HG02870 (cell line): ENCODE measurements around the gene ARFRP1.
"Not testable (repeated sequence)": the region's sequence is repeated elsewhere in the genome, so short reads cannot be mapped to it uniquely, and the experiment has no call there.

Experiments
- ATAC-seq: cut with Tn5 transposase; IDR thresholded peaks from one replicate; pipeline ENCODE4 v1.9.1; 2021; ENCODE audit warnings: mild to moderate bottlenecking, moderate library complexity; ENCODE audit not compliant: unreplicated experiment

Gene ARFRP1

GRCh38 chr20:63658749-63659187 is 49.0 kb downstream of the ARFRP1 start:
- ATAC-seq = peak; percentile 26

DNA sequence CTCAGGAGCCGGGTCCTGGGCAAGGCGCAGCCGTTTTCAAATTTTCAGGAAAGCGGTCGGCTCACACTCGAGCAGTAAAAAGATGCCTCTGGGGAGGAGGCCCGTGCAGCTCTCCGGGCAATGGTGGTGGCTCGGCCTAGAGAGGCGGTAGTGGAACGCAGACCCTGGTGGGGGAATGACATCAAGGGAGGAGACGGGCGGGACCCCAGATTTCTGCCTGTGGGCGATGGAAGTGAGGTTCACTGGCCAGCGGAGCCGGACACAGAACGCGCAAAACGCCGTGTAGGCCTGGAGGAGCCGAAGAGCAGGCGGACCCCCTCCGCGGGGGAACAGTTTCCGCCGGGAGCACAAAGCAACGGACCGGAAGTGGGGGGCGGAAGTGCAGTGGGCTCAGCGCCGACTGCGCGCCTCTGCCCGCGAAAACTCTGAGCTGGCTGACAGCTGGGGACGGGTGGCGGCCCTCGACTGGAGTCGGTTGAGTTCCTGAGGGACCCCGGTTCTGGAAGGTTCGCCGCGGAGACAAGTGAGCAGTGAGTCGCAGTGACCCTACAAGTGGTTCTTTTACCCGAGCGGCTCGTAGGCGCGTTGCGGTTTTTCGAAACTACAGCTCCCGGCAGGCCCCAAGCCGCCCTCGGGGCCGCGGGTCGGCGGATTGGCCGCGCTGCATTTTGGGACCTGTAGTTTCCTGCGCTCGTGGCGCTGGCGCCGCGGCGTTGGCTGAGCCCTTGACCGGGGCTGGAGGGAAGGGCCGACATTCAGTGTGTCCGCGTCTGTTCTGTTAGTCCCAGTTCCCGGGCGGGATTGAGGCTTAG is 49.6 kb downstream of the ARFRP1 start, which contains the start of gene RTEL1:
Gene RTEL1 (plus strand): TSS at position 376 of the 812 bp plus-strand sequence. CDS start 1,091 bp downstream, outside the sequence.
- peak; percentile 78 for ATAC-seq

DNA sequence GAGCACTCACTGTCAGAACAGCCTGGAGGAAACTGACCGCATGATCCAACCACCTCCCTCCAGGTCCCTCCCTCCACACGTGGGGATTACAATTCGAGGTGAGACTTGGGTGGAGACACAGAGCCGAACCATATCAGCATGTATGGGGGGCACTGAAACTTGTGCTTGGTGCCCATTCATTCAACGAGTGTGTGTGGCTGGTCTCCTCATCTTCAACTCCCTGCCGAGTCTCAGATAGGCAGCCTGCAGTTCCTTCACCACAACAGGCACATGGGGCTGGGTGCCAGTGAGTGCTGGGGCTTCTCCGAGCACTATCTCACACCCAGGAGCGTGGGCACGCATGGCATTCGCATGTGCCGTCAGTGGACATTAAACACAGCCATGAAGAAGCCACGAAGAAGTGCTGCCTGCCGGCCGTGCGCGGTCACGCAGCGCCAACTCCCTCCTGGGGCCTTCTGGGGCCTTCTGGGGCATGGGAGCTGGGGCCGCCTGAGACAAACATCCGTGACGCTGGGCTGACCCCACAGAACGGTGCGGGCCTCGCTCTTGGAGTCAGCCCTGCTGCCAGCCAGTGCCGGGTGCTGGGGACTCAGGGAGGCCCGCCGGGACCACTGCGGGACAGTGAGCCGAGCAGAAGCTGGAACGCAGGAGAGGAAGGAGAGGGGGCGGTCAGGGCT is 50.4 kb downstream of the ARFRP1 start:
- no peak for ATAC-seq

- no peak for ATAC-seq
Observed at GRCh38 chr20:63656451-63656850, 51.3 kb downstream of the ARFRP1 start.

GRCh38 chr20:63655249-63655648 is 52.5 kb downstream of the ARFRP1 start:
- ATAC-seq = no peak

DNA sequence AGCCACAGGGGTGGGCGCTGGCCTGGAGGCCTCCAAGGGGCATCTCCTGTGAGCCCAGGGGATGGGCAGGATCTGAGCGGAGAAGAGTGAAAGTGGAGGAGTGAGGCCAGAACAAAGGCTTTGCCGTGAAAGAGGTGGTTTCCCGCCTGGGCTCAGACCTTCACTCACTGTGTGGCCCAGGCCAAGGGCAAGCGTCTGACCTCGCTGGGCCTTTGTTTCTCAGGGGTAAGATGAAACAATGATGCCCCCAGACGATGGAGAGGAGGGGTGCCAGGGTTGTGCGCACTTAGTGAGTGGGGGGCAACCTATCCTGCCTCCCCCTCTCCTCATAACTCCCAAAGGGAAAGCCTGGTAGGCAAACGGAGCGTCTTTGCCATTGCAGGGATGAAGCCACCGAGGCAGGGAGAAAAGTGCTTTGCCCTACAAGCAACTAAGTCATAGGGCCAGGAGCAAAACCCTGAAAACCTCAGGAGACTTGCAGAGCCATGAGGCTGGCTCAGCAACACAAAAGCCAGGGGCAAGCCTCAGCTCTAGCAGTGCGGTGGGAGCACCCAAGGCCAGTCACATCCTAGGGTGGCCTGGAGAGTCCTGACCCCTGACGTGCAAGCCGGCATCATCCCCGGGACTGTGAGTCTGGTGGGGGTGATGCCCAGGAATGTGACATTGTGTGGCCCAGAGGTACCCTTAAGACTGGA is 53.7 kb downstream of the ARFRP1 start:
- no peak for ATAC-seq

- ATAC-seq = no peak
Observed at GRCh38 chr20:63653041-63653973, 54.5 kb downstream of the ARFRP1 start, which contains the start of gene STMN3. Gene STMN3 (minus strand): TSS chr20:63653424. CDS start chr20:63653345, 79 bp downstream.

- ATAC-seq = no peak
Observed at GRCh38 chr20:63652192-63652980, 55.4 kb downstream of the ARFRP1 start.

GRCh38 chr20:63651942-63652191 is 55.9 kb downstream of the ARFRP1 start:
- ATAC-seq = no peak

- ATAC-seq = not testable (repeated sequence)
Observed at GRCh38 chr20:63650486-63650885, 57.3 kb downstream of the ARFRP1 start.

DNA sequence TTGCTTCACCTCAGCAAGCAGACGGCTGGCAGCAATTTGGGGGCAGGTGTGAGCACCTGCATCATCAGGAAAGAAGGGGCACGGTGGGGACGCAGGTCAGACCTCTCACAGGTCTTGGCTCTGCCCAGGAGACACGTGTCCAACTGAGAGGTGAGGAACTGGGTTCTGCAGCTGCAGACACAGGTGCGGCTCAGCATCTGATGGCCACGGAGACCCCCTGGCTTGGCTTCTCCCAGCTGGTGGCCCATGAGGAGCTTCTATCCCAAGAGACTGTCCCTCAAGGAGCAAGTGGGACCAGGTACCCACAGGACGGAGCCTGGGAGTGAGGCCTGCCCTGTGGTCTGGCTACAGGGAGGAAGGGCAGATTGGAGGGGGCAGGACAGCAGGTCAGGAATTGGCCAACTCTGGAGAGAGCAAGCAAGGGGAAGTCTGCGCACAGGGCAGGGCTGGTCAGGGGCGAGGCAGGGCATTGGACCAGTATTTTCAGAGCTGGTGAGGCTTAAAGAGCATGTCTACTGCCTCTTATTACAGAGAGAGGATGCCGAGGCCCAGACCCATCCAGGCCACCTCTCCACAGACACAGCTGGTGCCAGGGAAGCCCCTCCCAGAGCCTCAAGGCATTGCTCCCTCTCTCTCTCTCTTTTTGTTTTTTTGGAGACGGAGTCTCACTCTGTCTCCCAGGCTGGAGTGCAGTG is 58.7 kb downstream of the ARFRP1 start:
- no peak for ATAC-seq
